ENCODE measurements around the gene TNFRSF21.
A peak's percentile ranks its signal among the peaks of the same experiment; 100 is the strongest.

The TNFRSF21 gene

DNA sequence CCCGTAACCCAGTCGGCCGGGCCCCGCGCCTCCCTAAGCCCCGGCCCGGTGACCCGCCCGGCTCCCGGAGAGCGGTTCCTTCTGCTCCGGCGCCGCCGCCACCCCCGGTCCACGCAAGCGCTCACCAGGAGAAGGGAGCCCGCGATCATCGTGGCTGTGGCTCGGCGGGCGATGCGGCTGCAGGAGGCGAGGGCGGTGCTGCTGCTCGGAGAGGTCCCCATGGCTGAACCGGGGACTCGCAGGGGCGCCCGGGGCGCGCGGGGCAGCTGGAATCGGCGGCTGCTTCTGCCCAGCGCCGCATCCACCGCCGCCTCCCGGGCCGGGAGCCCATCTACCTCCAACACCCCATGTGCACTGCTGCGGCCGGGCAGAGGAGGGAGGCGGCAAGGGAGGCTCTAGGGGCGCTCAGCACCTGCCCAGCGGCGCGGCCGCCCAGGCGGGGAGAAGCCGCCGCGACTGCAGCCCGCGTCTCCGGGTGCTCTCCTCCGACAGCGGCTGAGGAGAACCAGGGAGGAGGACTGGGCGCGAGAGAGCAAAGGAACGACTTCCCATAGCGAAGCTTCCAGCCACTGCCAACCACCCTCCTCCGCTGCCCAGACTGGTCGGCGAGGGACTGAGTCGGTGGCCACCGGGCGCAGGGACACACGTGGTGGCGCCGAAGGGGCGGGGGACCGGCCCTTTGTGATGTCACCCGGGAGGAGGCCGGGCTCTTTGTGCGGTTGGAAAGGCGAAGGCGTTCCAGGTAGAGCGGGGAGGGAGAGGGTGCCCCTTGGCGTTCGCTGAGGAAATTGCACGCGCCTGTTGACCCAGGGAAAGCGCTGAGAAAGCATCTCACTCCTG lies at the start of gene TNFRSF21:
TSS of gene TNFRSF21 (minus strand) at position 615 of the 840 bp plus-strand sequence. CDS start at position 221, 394 bp downstream.
- peak within 1 kb of the TSS; percentile 57 for H3K27ac ChIP-seq (ENCODE audit: low read depth, low read length)
- H3K9ac ChIP-seq (ENCODE audit: low read length) = peak within 1 kb of the TSS; percentile 91
- no peaks in the 10 kb centered on the region for H3K27me3 ChIP-seq (ENCODE audit: control insufficient read depth, insufficient read depth, low read length)
- H3K9me3 ChIP-seq (ENCODE audit: control insufficient read depth, insufficient read depth, low read depth, low read length) = peaks cover 14% of the 10 kb centered on the region; the same call in 1 of the 2 replicates
- H3K36me3 ChIP-seq (ENCODE audit: control insufficient read depth, insufficient read depth, low read length) = peaks cover 10% of the 10 kb centered on the region; the same call in 1 of the 2 replicates
- peaks cover 30% of the 10 kb centered on the region for H3K4me1 ChIP-seq (ENCODE audit: control insufficient read depth, insufficient read depth, low read length)
- H3K4me3 ChIP-seq (ENCODE audit: low read depth, low read length) = peak within 1 kb of the TSS; percentile 88

DNA sequence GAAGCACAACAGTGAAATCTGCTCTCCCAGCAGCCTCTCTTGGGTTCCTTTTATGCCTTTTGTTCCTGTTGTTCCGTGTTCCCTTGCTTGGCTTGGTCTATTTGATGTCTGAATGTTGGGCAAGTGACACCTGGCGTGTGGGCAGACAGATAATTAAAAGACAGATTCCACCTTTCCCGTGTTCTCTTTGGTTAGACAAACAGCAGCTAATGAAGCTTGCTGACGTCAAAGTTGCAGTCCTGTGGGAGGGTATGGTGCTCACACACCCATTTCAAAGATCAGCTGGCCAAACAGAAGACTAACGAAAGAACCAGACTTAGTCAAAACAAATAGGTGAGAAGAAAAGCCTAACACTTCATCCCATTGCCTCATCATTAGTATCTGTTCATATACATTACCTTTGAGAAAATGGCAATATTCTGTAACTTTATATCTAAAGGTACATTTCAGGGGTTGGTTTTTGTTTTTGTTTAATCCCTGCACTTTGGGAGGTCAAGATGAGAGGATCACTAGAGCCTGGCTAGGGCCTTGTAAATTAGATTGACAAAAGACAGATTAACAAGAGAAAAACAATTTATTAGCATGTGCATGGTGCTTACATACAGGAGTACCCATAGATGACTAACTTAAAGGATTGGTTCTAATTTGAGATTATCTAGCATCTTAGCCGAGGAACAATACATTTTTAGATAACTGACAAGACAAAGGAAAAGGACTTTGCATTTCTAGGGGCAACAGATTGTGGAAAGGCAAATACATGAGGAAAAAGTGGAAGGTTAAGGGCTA lies 48.9 kb upstream of the TNFRSF21 start:
- Histone ChIP-seq H3K27me3 (ENCODE audit: control insufficient read depth, insufficient read depth, low read length) (no peaks in the 10 kb centered on the region), H3K9me3 (ENCODE audit: control insufficient read depth, insufficient read depth, low read depth, low read length) (no peaks in the 10 kb centered on the region)

DNA sequence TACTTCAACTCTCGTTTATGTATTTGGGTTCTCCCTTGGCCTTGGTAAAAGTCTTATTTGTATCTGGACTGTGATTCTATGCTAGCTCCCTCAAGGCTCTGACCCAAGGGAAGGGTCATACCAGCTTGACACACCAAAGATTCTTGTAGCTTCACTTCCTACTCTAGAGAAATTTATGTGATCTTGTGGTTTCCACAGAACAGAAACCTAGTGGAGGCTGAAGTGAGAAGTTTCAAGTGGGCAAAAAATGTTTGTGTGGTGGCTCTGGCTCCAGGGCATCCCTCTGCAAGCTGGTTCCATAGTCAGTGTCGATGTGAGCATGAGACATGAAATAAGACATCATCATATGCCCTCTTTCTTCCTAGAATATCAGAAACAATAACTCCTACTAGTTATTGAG lies 48.1 kb upstream of the TNFRSF21 start:
- Histone ChIP-seq H3K9me3 (ENCODE audit: control insufficient read depth, insufficient read depth, low read depth, low read length) (no peaks in the 10 kb centered on the region), H3K27ac (ENCODE audit: low read depth, low read length) (no peak overlapping the region), H3K4me3 (ENCODE audit: low read depth, low read length) (no peak overlapping the region), H3K27me3 (ENCODE audit: control insufficient read depth, insufficient read depth, low read length) (no peaks in the 10 kb centered on the region), H3K36me3 (ENCODE audit: control insufficient read depth, insufficient read depth, low read length) (no peaks in the 10 kb centered on the region), H3K9ac (ENCODE audit: low read length) (no peak overlapping the region), H3K4me1 (ENCODE audit: control insufficient read depth, insufficient read depth, low read length) (peaks cover 27% of the 10 kb centered on the region; the same call in 1 of the 2 replicates)

More for the DNA sequence above, 48.9 kb upstream of the TNFRSF21 start:
- H3K36me3 ChIP-seq (ENCODE audit: control insufficient read depth, insufficient read depth, low read length) = no peaks in the 10 kb centered on the region
- H3K4me1 ChIP-seq (ENCODE audit: control insufficient read depth, insufficient read depth, low read length) = peaks cover 27% of the 10 kb centered on the region; the same call in 1 of the 2 replicates
- no peak overlapping the region for H3K9ac ChIP-seq (ENCODE audit: low read length)
- no peak overlapping the region for H3K4me3 ChIP-seq (ENCODE audit: low read depth, low read length)
- no peak overlapping the region for H3K27ac ChIP-seq (ENCODE audit: low read depth, low read length)

GRCh38 chr6:47355496-47355895 lies 45.8 kb upstream of the TNFRSF21 start:
- no peak overlapping the region for H3K4me3 ChIP-seq (ENCODE audit: low read depth, low read length)
- no peaks in the 10 kb centered on the region for H3K36me3 ChIP-seq (ENCODE audit: control insufficient read depth, insufficient read depth, low read length)
- H3K4me1 ChIP-seq (ENCODE audit: control insufficient read depth, insufficient read depth, low read length) = peaks cover 27% of the 10 kb centered on the region; the same call in 1 of the 2 replicates
- H3K9me3 ChIP-seq (ENCODE audit: control insufficient read depth, insufficient read depth, low read depth, low read length) = no peaks in the 10 kb centered on the region; the same call in 1 of the 2 replicates
- H3K27me3 ChIP-seq (ENCODE audit: control insufficient read depth, insufficient read depth, low read length) = no peaks in the 10 kb centered on the region
- H3K27ac ChIP-seq (ENCODE audit: low read depth, low read length) = no peak overlapping the region
- H3K9ac ChIP-seq (ENCODE audit: low read length) = no peak overlapping the region

DNA sequence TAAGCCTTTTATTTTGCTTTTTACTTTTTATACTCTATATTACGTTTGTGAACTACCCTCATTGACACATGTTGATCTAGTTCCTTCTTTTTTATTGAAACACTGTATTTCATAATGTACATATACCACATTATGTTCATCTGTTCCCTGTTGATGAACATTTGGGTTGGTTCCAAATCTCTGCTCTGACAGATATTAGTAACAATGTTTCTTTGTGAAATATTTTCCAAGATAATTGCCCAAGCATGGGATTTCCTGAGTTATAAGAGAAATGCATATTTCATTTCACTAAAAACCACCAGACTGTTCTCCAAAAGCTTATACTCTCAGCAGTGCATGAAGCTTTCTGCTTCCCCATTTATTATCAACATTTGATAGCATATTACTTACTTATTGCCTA lies 44.2 kb upstream of the TNFRSF21 start:
- Histone ChIP-seq H3K4me1 (ENCODE audit: control insufficient read depth, insufficient read depth, low read length) (peaks cover 20% of the 10 kb centered on the region; the same call in 1 of the 2 replicates), H3K4me3 (ENCODE audit: low read depth, low read length) (no peak overlapping the region), H3K9me3 (ENCODE audit: control insufficient read depth, insufficient read depth, low read depth, low read length) (no peaks in the 10 kb centered on the region; the same call in 1 of the 2 replicates), H3K27ac (ENCODE audit: low read depth, low read length) (no peak overlapping the region), H3K9ac (ENCODE audit: low read length) (no peak overlapping the region), H3K27me3 (ENCODE audit: control insufficient read depth, insufficient read depth, low read length) (no peaks in the 10 kb centered on the region), H3K36me3 (ENCODE audit: control insufficient read depth, insufficient read depth, low read length) (no peaks in the 10 kb centered on the region)

DNA sequence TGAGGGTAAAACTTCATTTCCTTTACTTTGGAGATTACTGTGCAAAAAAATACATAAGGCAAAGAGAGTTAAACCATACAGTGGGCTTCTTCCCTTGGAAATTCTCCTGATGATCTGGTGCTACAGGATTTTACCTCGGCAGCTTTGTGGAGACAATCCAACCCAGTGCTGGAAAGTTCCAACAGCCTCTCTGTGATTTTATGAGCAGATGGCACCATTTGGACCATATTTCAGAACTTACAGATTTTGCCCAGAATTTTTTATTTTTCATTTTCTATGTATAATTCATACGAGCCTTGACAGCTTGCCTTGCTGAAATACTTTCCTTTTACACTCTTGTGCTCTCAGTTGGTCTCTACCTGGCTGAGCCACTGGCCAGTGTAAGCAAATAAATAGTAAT lies 43.3 kb upstream of the TNFRSF21 start:
- no peak overlapping the region for H3K4me3 ChIP-seq (ENCODE audit: low read depth, low read length)
- H3K27me3 ChIP-seq (ENCODE audit: control insufficient read depth, insufficient read depth, low read length) = no peaks in the 10 kb centered on the region
- H3K27ac ChIP-seq (ENCODE audit: low read depth, low read length) = no peak overlapping the region
- peaks cover 12% of the 10 kb centered on the region; the same call in 1 of the 2 replicates for H3K4me1 ChIP-seq (ENCODE audit: control insufficient read depth, insufficient read depth, low read length)
- H3K9ac ChIP-seq (ENCODE audit: low read length) = no peak overlapping the region
- no peaks in the 10 kb centered on the region for H3K36me3 ChIP-seq (ENCODE audit: control insufficient read depth, insufficient read depth, low read length)
- no peaks in the 10 kb centered on the region; the same call in 1 of the 2 replicates for H3K9me3 ChIP-seq (ENCODE audit: control insufficient read depth, insufficient read depth, low read depth, low read length)

DNA sequence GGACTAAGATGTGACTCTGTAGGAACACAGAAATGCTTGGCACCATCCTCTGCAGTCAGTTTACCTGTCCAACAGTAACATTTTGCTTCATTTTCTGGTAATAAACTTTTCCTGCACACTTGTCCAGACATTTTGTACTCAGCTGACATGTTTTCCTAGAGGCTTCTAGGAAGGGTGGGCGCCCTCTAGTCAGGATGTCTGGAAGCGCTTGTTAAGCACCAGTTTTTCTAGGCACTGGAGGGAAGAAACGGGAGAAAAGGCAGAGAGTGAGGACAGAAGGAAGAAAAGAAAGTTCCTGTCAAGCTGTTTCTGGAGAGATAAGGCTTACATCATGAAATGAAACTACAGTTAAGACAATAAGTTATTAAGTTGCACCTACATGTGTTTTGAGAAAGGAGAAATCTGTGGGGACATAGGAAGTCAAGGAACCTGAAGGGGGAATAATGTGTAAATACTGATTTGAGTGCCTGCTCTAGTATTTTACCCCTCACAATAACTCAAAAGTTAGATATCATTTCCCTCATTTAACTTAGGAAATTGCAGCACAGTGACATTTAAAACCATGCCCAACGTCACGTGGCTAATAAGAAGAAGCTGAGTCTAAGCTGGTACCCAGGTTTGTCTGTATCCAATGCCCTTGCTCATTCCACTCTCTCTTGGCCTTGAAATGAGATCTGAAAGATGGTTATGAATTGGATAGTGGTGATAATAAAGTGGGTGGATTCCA lies 42.7 kb upstream of the TNFRSF21 start:
- no peaks in the 10 kb centered on the region for H3K27me3 ChIP-seq (ENCODE audit: control insufficient read depth, insufficient read depth, low read length)
- H3K9ac ChIP-seq (ENCODE audit: low read length) = no peak overlapping the region
- H3K27ac ChIP-seq (ENCODE audit: low read depth, low read length) = no peak overlapping the region
- no peak overlapping the region for H3K4me3 ChIP-seq (ENCODE audit: low read depth, low read length)
- no peaks in the 10 kb centered on the region; the same call in 1 of the 2 replicates for H3K9me3 ChIP-seq (ENCODE audit: control insufficient read depth, insufficient read depth, low read depth, low read length)
- H3K4me1 ChIP-seq (ENCODE audit: control insufficient read depth, insufficient read depth, low read length) = 0 out of 2 replicates have a peak, but pooled peaks cover 8% of the 10 kb centered on the region
- H3K36me3 ChIP-seq (ENCODE audit: control insufficient read depth, insufficient read depth, low read length) = no peaks in the 10 kb centered on the region

DNA sequence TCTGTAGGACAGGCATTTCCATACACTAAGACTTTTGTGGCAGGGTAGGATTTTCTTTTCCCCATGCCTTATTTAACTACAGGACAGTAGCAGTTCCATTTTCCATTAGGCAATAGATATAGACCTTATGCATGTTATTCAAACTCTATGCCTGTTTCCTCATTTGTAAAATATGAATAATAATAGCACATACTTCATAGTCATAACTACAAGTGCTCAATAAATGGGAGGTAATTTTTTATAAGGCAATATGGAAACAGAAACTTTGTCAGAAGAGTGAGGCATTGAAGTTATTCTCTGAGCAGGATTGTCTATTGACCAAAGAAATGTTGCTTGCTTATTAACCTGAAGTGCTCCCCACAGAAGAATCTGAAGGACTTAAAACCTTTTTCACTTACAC lies 41.9 kb upstream of the TNFRSF21 start:
- Histone ChIP-seq H3K9ac (ENCODE audit: low read length) (no peak overlapping the region), H3K4me1 (ENCODE audit: control insufficient read depth, insufficient read depth, low read length) (0 out of 2 replicates have a peak, but pooled peaks cover 8% of the 10 kb centered on the region), H3K36me3 (ENCODE audit: control insufficient read depth, insufficient read depth, low read length) (no peaks in the 10 kb centered on the region), H3K27ac (ENCODE audit: low read depth, low read length) (no peak overlapping the region), H3K27me3 (ENCODE audit: control insufficient read depth, insufficient read depth, low read length) (no peaks in the 10 kb centered on the region), H3K4me3 (ENCODE audit: low read depth, low read length) (no peak overlapping the region), H3K9me3 (ENCODE audit: control insufficient read depth, insufficient read depth, low read depth, low read length) (no peaks in the 10 kb centered on the region; the same call in 1 of the 2 replicates)

GRCh38 chr6:47349931-47350330 lies 40.2 kb upstream of the TNFRSF21 start:
- no peaks in the 10 kb centered on the region for H3K27me3 ChIP-seq (ENCODE audit: control insufficient read depth, insufficient read depth, low read length)
- H3K9ac ChIP-seq (ENCODE audit: low read length) = no peak overlapping the region
- no peak overlapping the region for H3K4me3 ChIP-seq (ENCODE audit: low read depth, low read length)
- H3K4me1 ChIP-seq (ENCODE audit: control insufficient read depth, insufficient read depth, low read length) = 0 out of 2 replicates have a peak, but pooled peaks cover 1% of the 10 kb centered on the region
- no peaks in the 10 kb centered on the region; the same call in 1 of the 2 replicates for H3K9me3 ChIP-seq (ENCODE audit: control insufficient read depth, insufficient read depth, low read depth, low read length)
- H3K27ac ChIP-seq (ENCODE audit: low read depth, low read length) = no peak overlapping the region
- H3K36me3 ChIP-seq (ENCODE audit: control insufficient read depth, insufficient read depth, low read length) = no peaks in the 10 kb centered on the region

GRCh38 chr6:47348316-47348863 lies 38.7 kb upstream of the TNFRSF21 start:
- no peak overlapping the region for H3K4me3 ChIP-seq (ENCODE audit: low read depth, low read length)
- H3K36me3 ChIP-seq (ENCODE audit: control insufficient read depth, insufficient read depth, low read length) = no peaks in the 10 kb centered on the region
- no peak overlapping the region for H3K27ac ChIP-seq (ENCODE audit: low read depth, low read length)
- H3K9ac ChIP-seq (ENCODE audit: low read length) = no peak overlapping the region
- no peaks in the 10 kb centered on the region; the same call in 1 of the 2 replicates for H3K9me3 ChIP-seq (ENCODE audit: control insufficient read depth, insufficient read depth, low read depth, low read length)
- no peaks in the 10 kb centered on the region for H3K4me1 ChIP-seq (ENCODE audit: control insufficient read depth, insufficient read depth, low read length)
- no peaks in the 10 kb centered on the region for H3K27me3 ChIP-seq (ENCODE audit: control insufficient read depth, insufficient read depth, low read length)
